HG02884 (cell line): ENCODE results near the gene CLOCK.

Source experiments
- ATAC-seq: cut with Tn5 transposase; IDR thresholded peaks from one replicate; pipeline ENCODE4 v1.9.1; 2021; ENCODE audit warnings: mild to moderate bottlenecking, moderate library complexity; ENCODE audit not compliant: unreplicated experiment

The CLOCK gene

GRCh38 chr4:55543858-55544257, 2.9 kb downstream of the CLOCK start:
- ATAC-seq: no peak

- ATAC-seq: no peak
These were observed 6.4 kb downstream of the CLOCK start for GRCh38 chr4:55540271-55540670.

- no peak for ATAC-seq
These were observed 7.1 kb downstream of the CLOCK start for GRCh38 chr4:55539658-55540057.

- ATAC-seq: no peak
These were observed 8.2 kb downstream of the CLOCK start for GRCh38 chr4:55538531-55538930.

GRCh38 chr4:55534306-55534705, 12.4 kb downstream of the CLOCK start:
- ATAC-seq: no peak

- ATAC-seq: no peak
These were observed 16.0 kb downstream of the CLOCK start for GRCh38 chr4:55530691-55531090.

- ATAC-seq: no peak
These were observed 16.5 kb downstream of the CLOCK start for GRCh38 chr4:55530167-55530566.

- no peak for ATAC-seq
These were observed 18.2 kb downstream of the CLOCK start for GRCh38 chr4:55528491-55528890.

- no peak for ATAC-seq
These were observed 21.7 kb downstream of the CLOCK start for GRCh38 chr4:55524844-55525571.

GRCh38 chr4:55518442-55518841, 28.3 kb downstream of the CLOCK start:
- ATAC-seq: no peak

GRCh38 chr4:55517526-55518229, 29.0 kb downstream of the CLOCK start:
- peak; percentile 76 for ATAC-seq

- ATAC-seq: no peak
These were observed 33.7 kb downstream of the CLOCK start for GRCh38 chr4:55512922-55513571.

- no peak for ATAC-seq
These were observed 34.6 kb downstream of the CLOCK start for GRCh38 chr4:55512077-55512476.

- ATAC-seq: no peak
These were observed 36.0 kb downstream of the CLOCK start for GRCh38 chr4:55510685-55511084.

- ATAC-seq: no peak
These were observed 37.4 kb downstream of the CLOCK start for GRCh38 chr4:55509266-55509665.

GRCh38 chr4:55507612-55508011, 39.1 kb downstream of the CLOCK start:
- no peak for ATAC-seq

GRCh38 chr4:55503169-55503568, 43.5 kb downstream of the CLOCK start:
- no peak for ATAC-seq

- no peak for ATAC-seq
These were observed 46.6 kb downstream of the CLOCK start for GRCh38 chr4:55500072-55500471.

- ATAC-seq: no peak
These were observed 47.2 kb downstream of the CLOCK start for GRCh38 chr4:55499495-55499894.

GRCh38 chr4:55498051-55498450, 48.7 kb downstream of the CLOCK start:
- ATAC-seq: no peak

GRCh38 chr4:55491486-55491885, 55.2 kb downstream of the CLOCK start:
- no peak for ATAC-seq

GRCh38 chr4:55488716-55489115, 58.0 kb downstream of the CLOCK start:
- no peak for ATAC-seq
